Keratinocyte (primary cell): Measurements from ENCODE around the gene RNFT1. TPM values are rescaled to one million over a fixed set of nuclear protein-coding genes. Genes with fewer than 3 reads are reported as not detected.
"Not testable (repeated sequence)": the region's sequence is repeated elsewhere in the genome, so short reads cannot be mapped to it uniquely, and the experiment has no call there.

ENCODE experiments used
- DNase-seq: peaks from one replicate; pipeline ENCODE4 v3.0.0-alpha.2; 2011; ENCODE audit warnings: low read depth, missing footprints, low spot score
- FAIRE-seq: peaks from 2 replicates; lab custom pipeline; 2011; peaks lifted over from hg19 to GRCh38; lab: Jason Lieb, UNC
- H2AFZ ChIP-seq: 2 replicates; pipeline ENCODE4 v1.6.0; 2012; ENCODE audit warnings: low read length, control low read depth, inconsistent platforms; ENCODE audit not compliant: control insufficient read depth
- H3K27ac ChIP-seq: 2 replicates; pipeline ENCODE4 v1.5.1; 2011; ENCODE audit warnings: low read length; ENCODE audit not compliant: control insufficient read depth, insufficient read depth
- H3K27me3 ChIP-seq: 3 replicates; pipeline ENCODE4 v1.6.0; 2011; ENCODE audit warnings: low read length; ENCODE audit not compliant: control insufficient read depth, insufficient read depth; ENCODE audit errors: extremely low read depth
- H3K36me3 ChIP-seq, 2 experiments: 2 replicates in 1 of 2; 3 replicates in 1 of 2; pipeline ENCODE4 v1.5.1; 2011; ENCODE audit warnings: low read length in 2 of 2, mild to moderate bottlenecking in 1 of 2; ENCODE audit not compliant: control insufficient read depth in 2 of 2, insufficient read depth in 2 of 2; ENCODE audit errors: extremely low read depth in 1 of 2
- H3K4me1 ChIP-seq: 3 replicates; pipeline ENCODE4 v1.5.1; 2011; ENCODE audit warnings: low read length; ENCODE audit not compliant: control insufficient read depth, insufficient read depth; ENCODE audit errors: extremely low read depth
- H3K4me2 ChIP-seq: 3 replicates; pipeline ENCODE4 v1.6.0; 2011; ENCODE audit warnings: low read depth, low read length; ENCODE audit not compliant: control insufficient read depth, insufficient read depth; ENCODE audit errors: extremely low read depth
- H3K4me3 ChIP-seq, 3 experiments: fragments of 200-600 bp in 1 of 3; sonication (generic) in 1 of 3; 2 replicates in 2 of 3; 3 replicates in 1 of 3; pipeline ENCODE4 v1.5.1; 2011 to 2016; ENCODE audit warnings: low read length in 3 of 3, mild to moderate bottlenecking in 3 of 3, control low read depth in 2 of 3, inconsistent platforms in 1 of 3, low read depth in 1 of 3, mixed read lengths in 1 of 3, mixed run types in 1 of 3, moderate library complexity in 1 of 3; ENCODE audit not compliant: control insufficient read depth in 2 of 3, insufficient read depth in 2 of 3; ENCODE audit errors: extremely low read depth in 1 of 3
- H3K79me2 ChIP-seq: 2 replicates; pipeline ENCODE4 v1.6.0; 2012; ENCODE audit warnings: low read length; ENCODE audit not compliant: control insufficient read depth, insufficient read depth
- H3K9ac ChIP-seq: 3 replicates; pipeline ENCODE4 v1.6.0; 2011; ENCODE audit warnings: low read length; ENCODE audit not compliant: control insufficient read depth, insufficient read depth; ENCODE audit errors: extremely low read depth
- H3K9me1 ChIP-seq: 3 replicates; pipeline ENCODE4 v1.6.0; 2011; ENCODE audit warnings: low read length; ENCODE audit not compliant: control insufficient read depth, insufficient read depth; ENCODE audit errors: extremely low read depth
- H3K9me3 ChIP-seq: 2 replicates; pipeline ENCODE4 v1.5.1; 2012; ENCODE audit warnings: low read depth, low read length; ENCODE audit not compliant: control insufficient read depth
- H4K20me1 ChIP-seq: 3 replicates; pipeline ENCODE4 v1.6.0; 2011; ENCODE audit warnings: low read length; ENCODE audit not compliant: control insufficient read depth, insufficient read depth; ENCODE audit errors: extremely low read depth
- EZH2 ChIP-seq: IDR thresholded peaks from one replicate; pipeline ENCODE4 v1.6.1; 2012; ENCODE audit warnings: inconsistent platforms, mild to moderate bottlenecking, low read length, moderate library complexity
- dilution Hi-C: fragments of 300-500 bp; cut with MboI; formaldehyde crosslinking; loops from one replicate; pipeline ENCODE4 v1.7.0; 2020; ENCODE audit warnings: low sequenced_read_pairs; ENCODE audit not compliant: extremely low pct_ligation_motif_present
- polyA plus RNA-seq, 5 experiments: library from polyadenylated mRNA; depleted of rRNA in 3 of 5; stranded (reverse) in 3 of 5; stranded (forward) in 1 of 5; unstranded in 1 of 5; fragments of >200 nt; gene quantifications; 1 replicate in 1 of 5; 2 replicates in 3 of 5; 3 replicates in 1 of 5; pipeline versions ENCODE4 v1.2.1 to v1.2.3, GENCODE V29; 2011 to 2012; ENCODE audit warnings: missing spikeins in 2 of 5, low read depth in 1 of 5, low replicate concordance in 1 of 5
- TF ChIP-seq, protein P1 (sequence below), 3 experiments: IDR thresholded peaks in 1 of 3; conservative IDR thresholded peaks in 1 of 3; optimal IDR thresholded peaks in 1 of 3; 2 replicates in 2 of 3; 3 replicates in 1 of 3; pipeline versions ENCODE3 to v1.5.1; 2011; ENCODE audit warnings: low read length in 3 of 3, mild to moderate bottlenecking in 3 of 3, moderate library complexity in 2 of 3, control low read depth in 1 of 3, inconsistent platforms in 1 of 3; ENCODE audit not compliant: insufficient read depth in 2 of 3; ENCODE audit errors: extremely low read depth in 1 of 3

Gene RNFT1
- polyA plus RNA-seq, 1 donor (not counting 4 experiments of a cell fraction or from before 2014, with no cell fraction given), result 12.0 TPM

DNA sequence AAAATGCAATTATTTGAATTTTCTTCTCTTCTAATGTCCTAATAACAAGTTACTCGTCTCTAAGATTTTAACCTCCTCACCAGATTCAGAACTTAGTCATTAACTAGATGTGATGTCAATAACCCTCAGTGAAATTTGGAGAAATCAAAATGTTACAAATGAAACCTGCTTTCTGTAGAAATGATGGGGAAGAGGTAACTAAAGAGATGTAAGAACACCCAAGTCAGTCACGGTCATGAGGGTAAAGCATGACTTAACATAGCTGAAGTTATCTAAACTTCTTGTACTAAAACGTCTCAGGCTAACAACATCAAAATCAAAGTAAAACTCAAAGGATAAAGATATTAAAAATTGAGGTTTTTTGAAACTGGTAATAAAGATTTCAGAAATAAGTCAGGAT, 9.7 kb downstream of the RNFT1 start:
- FAIRE-seq (no peak), DNase-seq (no peak)
- dilution Hi-C loops, result no loop called here
- H3K36me3 ChIP-seq, result no peaks in the 10 kb centered on the region
- no peak for TF ChIP-seq EZH2
- TF ChIP-seq, protein P1, sequence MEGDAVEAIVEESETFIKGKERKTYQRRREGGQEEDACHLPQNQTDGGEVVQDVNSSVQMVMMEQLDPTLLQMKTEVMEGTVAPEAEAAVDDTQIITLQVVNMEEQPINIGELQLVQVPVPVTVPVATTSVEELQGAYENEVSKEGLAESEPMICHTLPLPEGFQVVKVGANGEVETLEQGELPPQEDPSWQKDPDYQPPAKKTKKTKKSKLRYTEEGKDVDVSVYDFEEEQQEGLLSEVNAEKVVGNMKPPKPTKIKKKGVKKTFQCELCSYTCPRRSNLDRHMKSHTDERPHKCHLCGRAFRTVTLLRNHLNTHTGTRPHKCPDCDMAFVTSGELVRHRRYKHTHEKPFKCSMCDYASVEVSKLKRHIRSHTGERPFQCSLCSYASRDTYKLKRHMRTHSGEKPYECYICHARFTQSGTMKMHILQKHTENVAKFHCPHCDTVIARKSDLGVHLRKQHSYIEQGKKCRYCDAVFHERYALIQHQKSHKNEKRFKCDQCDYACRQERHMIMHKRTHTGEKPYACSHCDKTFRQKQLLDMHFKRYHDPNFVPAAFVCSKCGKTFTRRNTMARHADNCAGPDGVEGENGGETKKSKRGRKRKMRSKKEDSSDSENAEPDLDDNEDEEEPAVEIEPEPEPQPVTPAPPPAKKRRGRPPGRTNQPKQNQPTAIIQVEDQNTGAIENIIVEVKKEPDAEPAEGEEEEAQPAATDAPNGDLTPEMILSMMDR (optimal IDR thresholded peaks at IDR 0.05 in 1 of 3, IDR thresholded peaks at IDR 0.05 in 1 of 3, conservative IDR thresholded peaks at IDR 0.05 in 1 of 3; ENCODE audit: extremely low read depth in 1 of 3, insufficient read depth in 2 of 3, low read length in 3 of 3), result no peak
- no peaks in the 10 kb centered on the region for H3K9me1 ChIP-seq
- no peaks in the 10 kb centered on the region for H3K4me1 ChIP-seq
- H3K9ac ChIP-seq, result no peak overlapping the region
- H2AFZ ChIP-seq, result no peak overlapping the region
- no peak overlapping the region for H3K27ac ChIP-seq
- H3K27me3 ChIP-seq, result no peaks in the 10 kb centered on the region
- H3K9me3 ChIP-seq, result no peaks in the 10 kb centered on the region
- H3K4me2 ChIP-seq, result no peak overlapping the region
- no peak overlapping the region for H3K4me3 ChIP-seq
- no peaks in the 10 kb centered on the region for H3K79me2 ChIP-seq
- no peaks in the 10 kb centered on the region for H4K20me1 ChIP-seq

DNA sequence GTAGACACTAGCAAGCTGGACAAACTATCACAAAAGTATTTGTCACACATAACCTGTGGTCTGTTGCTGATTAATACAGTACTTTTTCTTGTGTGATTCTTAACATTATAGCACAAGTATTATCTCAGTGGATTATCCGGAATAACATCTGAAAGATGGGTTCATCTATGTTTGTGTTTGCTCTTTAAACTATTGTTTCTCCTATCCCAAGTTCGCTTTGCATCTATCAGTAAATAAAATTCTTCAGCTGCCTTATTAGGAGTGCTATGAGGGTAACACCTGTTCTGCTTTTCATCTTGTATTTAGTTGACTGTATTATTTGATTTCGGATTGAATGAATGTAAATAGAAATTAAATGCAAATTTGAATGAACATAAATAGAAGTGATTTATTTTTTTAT, 14.5 kb downstream of the RNFT1 start:
- Histone ChIP-seq H3K27me3 (no peaks in the 10 kb centered on the region), H3K4me2 (no peak overlapping the region), H3K4me1 (no peaks in the 10 kb centered on the region), H3K9ac (no peak overlapping the region), H3K9me1 (no peaks in the 10 kb centered on the region), H4K20me1 (no peaks in the 10 kb centered on the region), H3K36me3 (peaks cover 0 to 9% of the 10 kb centered on the region in 2 experiments), H3K27ac (no peak overlapping the region), H3K9me3 (no peaks in the 10 kb centered on the region), H3K4me3 (no peak overlapping the region), H2AFZ (no peak overlapping the region), H3K79me2 (no peaks in the 10 kb centered on the region)
- no peak for FAIRE-seq
- dilution Hi-C loops, result no loop called here
- DNase-seq, result no peak
- TF ChIP-seq, protein P1 (optimal IDR thresholded peaks at IDR 0.05 in 1 of 3, IDR thresholded peaks at IDR 0.05 in 1 of 3, conservative IDR thresholded peaks at IDR 0.05 in 1 of 3; ENCODE audit: extremely low read depth in 1 of 3, insufficient read depth in 2 of 3, low read length in 3 of 3), result no peak
- TF ChIP-seq EZH2, result no peak

DNA sequence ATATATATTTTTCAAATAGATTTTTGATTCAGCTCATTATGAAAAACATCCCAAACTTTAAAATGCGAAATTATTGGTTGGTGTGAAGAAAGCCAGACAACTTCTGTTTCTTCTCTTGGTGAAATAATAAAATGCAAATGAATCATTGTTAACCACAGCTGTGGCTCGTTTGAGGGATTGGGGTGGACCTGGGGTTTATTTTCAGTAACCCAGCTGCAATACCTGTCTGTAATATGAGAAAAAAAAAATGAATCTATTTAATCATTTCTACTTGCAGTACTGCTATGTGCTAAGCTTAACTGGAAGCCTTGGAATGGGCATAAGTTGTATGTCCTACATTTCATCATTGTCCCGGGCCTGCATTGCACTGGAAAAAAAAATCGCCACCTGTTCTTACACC, 17.2 kb downstream of the RNFT1 start:
- not testable (repeated sequence) for H3K4me1 ChIP-seq, H3K9me3 ChIP-seq, DNase-seq, FAIRE-seq, H3K79me2 ChIP-seq, H3K27me3 ChIP-seq, H3K9me1 ChIP-seq, H3K27ac ChIP-seq, H4K20me1 ChIP-seq, H3K4me3 ChIP-seq, H3K9ac ChIP-seq, H3K4me2 ChIP-seq, H3K36me3 ChIP-seq, H2AFZ ChIP-seq
- dilution Hi-C loops, result loop anchor here (25.0 kb wide), 1 partner anchor 115 kb away; no protein-coding TSS in a partner anchor

DNA sequence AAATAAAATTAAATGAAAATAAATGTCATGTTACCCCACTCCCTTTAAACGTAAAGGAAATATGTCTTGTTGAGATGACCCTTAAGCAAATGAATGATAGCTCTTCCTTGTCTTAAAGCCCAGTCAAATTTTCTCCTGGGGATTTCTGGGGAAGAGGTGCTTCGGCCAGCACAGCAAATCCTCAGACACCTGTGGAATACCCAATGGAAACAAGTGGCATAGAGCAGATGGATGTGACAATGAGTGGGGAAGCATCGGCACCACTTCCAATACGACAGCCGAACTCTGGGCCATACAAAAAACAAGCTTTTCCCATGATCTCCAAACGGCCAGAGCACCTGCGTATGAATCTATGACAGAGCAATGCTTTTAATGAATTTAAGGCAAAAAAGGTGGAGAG, 18.1 kb downstream of the RNFT1 start:
- H3K79me2 ChIP-seq, H3K4me1 ChIP-seq, H2AFZ ChIP-seq, H3K9me1 ChIP-seq, FAIRE-seq, H3K36me3 ChIP-seq, H3K4me2 ChIP-seq, H3K9ac ChIP-seq, H3K9me3 ChIP-seq, DNase-seq, H3K4me3 ChIP-seq, H4K20me1 ChIP-seq, H3K27me3 ChIP-seq, H3K27ac ChIP-seq: not testable (repeated sequence)
- dilution Hi-C loops, result loop anchor here (25.0 kb wide), 1 partner anchor 116 kb away; no protein-coding TSS in a partner anchor
